Measurements from ENCODE around the gene SLC38A6. TPM values are rescaled to one million over a fixed set of nuclear protein-coding genes. Genes with fewer than 3 reads are reported as not detected.
A peak's percentile ranks its signal among the peaks of the same experiment; 100 is the strongest.

Gene SLC38A6
- total RNA-seq, 2 experiments from 2014 or later, result 9.4 to 10.0 TPM

- peaks cover under 1% of the 10 kb centered on the region for H3K4me1 ChIP-seq (ENCODE audit: insufficient read depth, low read length)
- POLR2A ChIA-PET, result no interaction called here
- peaks cover 0 to 13% of the 10 kb centered on the region in 2 experiments for H3K9me3 ChIP-seq (ENCODE audit: control insufficient read depth in 1 of 2, insufficient read depth in 1 of 2, low read length in 2 of 2)
- TF ChIP-seq, protein P1, sequence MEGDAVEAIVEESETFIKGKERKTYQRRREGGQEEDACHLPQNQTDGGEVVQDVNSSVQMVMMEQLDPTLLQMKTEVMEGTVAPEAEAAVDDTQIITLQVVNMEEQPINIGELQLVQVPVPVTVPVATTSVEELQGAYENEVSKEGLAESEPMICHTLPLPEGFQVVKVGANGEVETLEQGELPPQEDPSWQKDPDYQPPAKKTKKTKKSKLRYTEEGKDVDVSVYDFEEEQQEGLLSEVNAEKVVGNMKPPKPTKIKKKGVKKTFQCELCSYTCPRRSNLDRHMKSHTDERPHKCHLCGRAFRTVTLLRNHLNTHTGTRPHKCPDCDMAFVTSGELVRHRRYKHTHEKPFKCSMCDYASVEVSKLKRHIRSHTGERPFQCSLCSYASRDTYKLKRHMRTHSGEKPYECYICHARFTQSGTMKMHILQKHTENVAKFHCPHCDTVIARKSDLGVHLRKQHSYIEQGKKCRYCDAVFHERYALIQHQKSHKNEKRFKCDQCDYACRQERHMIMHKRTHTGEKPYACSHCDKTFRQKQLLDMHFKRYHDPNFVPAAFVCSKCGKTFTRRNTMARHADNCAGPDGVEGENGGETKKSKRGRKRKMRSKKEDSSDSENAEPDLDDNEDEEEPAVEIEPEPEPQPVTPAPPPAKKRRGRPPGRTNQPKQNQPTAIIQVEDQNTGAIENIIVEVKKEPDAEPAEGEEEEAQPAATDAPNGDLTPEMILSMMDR (IDR thresholded peaks at IDR 0.05), result no peak
- intact Hi-C loops (cut with DNase I, micrococcal nuclease), result no loop called here
- H3K36me3 ChIP-seq (ENCODE audit: insufficient read depth, low read length), result no peaks in the 10 kb centered on the region
- no peak overlapping the region for H3K4me3 ChIP-seq (ENCODE audit: low read length)
- no peak overlapping the region for H3K27ac ChIP-seq (ENCODE audit: low read depth in 1 of 2, low read length in 2 of 2)
- no peak overlapping the region for H3K4me3 Mint-ChIP-seq
- no peak for DNase-seq
- CTCF ChIA-PET, result no interaction called here
- ATAC-seq (ENCODE audit: poor library complexity), result no peak
- H3K36me3 Mint-ChIP-seq (ENCODE audit: low read depth), result peaks cover 40% of the 10 kb centered on the region
- peaks cover 4% of the 10 kb centered on the region for H3K9me3 Mint-ChIP-seq
- H3K27ac Mint-ChIP-seq, result no peak overlapping the region
- no peaks in the 10 kb centered on the region for H3K27me3 Mint-ChIP-seq
- no peaks in the 10 kb centered on the region for H3K27me3 ChIP-seq (ENCODE audit: control insufficient read depth in 1 of 2, insufficient read depth in 2 of 2, low read length in 2 of 2)
- H3K4me1 Mint-ChIP-seq (ENCODE audit: low read depth), result no peaks in the 10 kb centered on the region
Observed at GRCh38 chr14:61098721-61099120, 117.7 kb downstream of the SLC38A6 start.

DNA sequence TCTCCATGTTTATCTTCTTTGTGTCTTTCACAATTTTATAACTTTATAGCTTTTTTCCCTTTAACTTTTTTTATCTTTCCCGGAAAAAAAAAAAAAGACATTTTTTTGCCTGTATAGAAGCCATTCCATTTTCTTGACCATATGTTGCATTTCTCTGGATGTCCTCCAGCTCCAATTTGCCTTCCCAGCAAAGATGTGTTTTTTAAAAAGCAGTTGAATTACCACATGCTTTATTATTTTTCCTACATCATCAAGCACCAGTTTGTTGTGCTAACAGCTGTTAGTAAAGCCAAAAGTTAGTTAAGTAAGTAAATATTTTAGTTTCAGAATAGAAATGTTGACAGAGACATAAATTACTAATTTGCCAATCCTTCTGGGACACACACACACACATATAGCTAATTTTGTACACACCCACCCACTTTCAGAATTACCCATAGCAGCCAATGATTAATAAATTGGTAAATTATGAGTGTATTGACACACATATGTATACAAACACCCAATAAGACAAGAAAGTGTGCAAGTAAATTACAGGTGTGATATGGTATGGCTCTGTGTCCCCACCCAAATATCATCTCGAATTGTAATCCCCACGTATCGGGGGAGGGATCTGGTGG lies 118.3 kb downstream of the SLC38A6 start:
- Mint-ChIP-seq H3K27me3 (no peaks in the 10 kb centered on the region), H3K27ac (no peak overlapping the region), H3K36me3 (ENCODE audit: low read depth) (peaks cover 34% of the 10 kb centered on the region), H3K4me1 (ENCODE audit: low read depth) (no peaks in the 10 kb centered on the region), H3K9me3 (peaks cover 4% of the 10 kb centered on the region), H3K4me3 (no peak overlapping the region)
- Histone ChIP-seq H3K9me3 (ENCODE audit: control insufficient read depth in 1 of 2, insufficient read depth in 1 of 2, low read length in 2 of 2) (peaks cover 0 to 13% of the 10 kb centered on the region in 2 experiments), H3K27me3 (ENCODE audit: control insufficient read depth in 1 of 2, insufficient read depth in 2 of 2, low read length in 2 of 2) (no peaks in the 10 kb centered on the region), H3K36me3 (ENCODE audit: insufficient read depth, low read length) (no peaks in the 10 kb centered on the region), H3K27ac (ENCODE audit: low read depth in 1 of 2, low read length in 2 of 2) (no peak overlapping the region), H3K4me3 (ENCODE audit: low read length) (no peak overlapping the region), H3K4me1 (ENCODE audit: insufficient read depth, low read length) (peaks cover 4% of the 10 kb centered on the region)
- DNase-seq (no peak), ATAC-seq (ENCODE audit: poor library complexity) (no peak)
- TF ChIP-seq, protein P1 (IDR thresholded peaks at IDR 0.05), result no peak
- POLR2A ChIA-PET, result no interaction called here
- CTCF ChIA-PET, result no interaction called here
- intact Hi-C loops (cut with DNase I, micrococcal nuclease), result no loop called here

DNA sequence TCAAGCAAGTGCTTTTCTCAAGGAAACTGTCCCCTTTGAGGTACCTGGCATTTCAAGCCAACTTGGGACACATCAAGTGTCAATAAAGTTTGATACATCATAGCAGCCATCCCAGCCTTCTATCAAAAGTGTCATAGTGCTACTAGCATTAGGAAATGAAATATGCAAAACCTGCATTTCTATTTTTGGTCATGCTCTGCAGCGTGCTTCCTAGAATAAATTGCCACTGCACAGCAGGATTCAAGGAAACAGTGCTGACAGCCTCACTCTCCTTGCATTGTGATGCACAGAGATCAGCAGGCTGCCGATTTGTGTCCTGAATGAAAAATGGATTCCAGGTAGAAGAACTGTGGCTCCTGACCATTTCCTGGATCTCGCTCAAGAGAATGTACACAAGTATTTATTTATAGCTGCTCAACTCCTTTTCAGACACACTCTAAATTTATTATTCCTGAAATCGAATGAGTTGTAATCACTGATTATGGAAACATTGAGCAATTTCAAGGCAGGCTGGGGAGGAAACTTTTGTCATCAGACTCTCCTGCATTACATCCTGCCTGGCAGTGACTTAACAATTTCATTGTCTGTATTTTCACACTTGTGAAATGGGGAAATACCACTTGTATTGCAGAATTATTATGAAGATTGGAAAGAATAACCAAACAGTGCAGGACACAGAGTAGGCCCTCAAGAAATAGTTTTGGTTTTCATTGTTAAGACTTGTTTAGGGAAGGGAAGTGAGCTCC lies 120.9 kb downstream of the SLC38A6 start:
- Histone ChIP-seq H3K9me3 (ENCODE audit: control insufficient read depth in 1 of 2, insufficient read depth in 1 of 2, low read length in 2 of 2) (peaks cover 0 to 13% of the 10 kb centered on the region in 2 experiments), H3K36me3 (ENCODE audit: insufficient read depth, low read length) (no peaks in the 10 kb centered on the region), H3K4me3 (ENCODE audit: low read length) (no peak overlapping the region), H3K27ac (ENCODE audit: low read depth in 1 of 2, low read length in 2 of 2) (no peak overlapping the region), H3K27me3 (ENCODE audit: control insufficient read depth in 1 of 2, insufficient read depth in 2 of 2, low read length in 2 of 2) (no peaks in the 10 kb centered on the region), H3K4me1 (ENCODE audit: insufficient read depth, low read length) (peaks cover 4% of the 10 kb centered on the region)
- no peak overlapping the region for H3K4me3 Mint-ChIP-seq
- no peak overlapping the region for H3K27ac Mint-ChIP-seq
- ATAC-seq (ENCODE audit: poor library complexity) (no peak), DNase-seq (peak in 2 of 14 experiments; percentile 37 to 55)
- POLR2A ChIA-PET, result no interaction called here
- TF ChIP-seq, protein P1 (IDR thresholded peaks at IDR 0.05), result no peak
- H3K4me1 Mint-ChIP-seq (ENCODE audit: low read depth), result no peaks in the 10 kb centered on the region
- no peaks in the 10 kb centered on the region for H3K9me3 Mint-ChIP-seq
- CTCF ChIA-PET, result no interaction called here
- H3K36me3 Mint-ChIP-seq (ENCODE audit: low read depth), result peaks cover 14% of the 10 kb centered on the region
- intact Hi-C loops (cut with DNase I, micrococcal nuclease), result no loop called here
- no peaks in the 10 kb centered on the region for H3K27me3 Mint-ChIP-seq

Other genes starting within 250 kb of the SLC38A6 start
- gene MNAT1, start 246.5 kb upstream of the SLC38A6 start, total RNA-seq, result 10 to 100 TPM; 15.4 to 15.9 TPM
- 1 to 10 TPM; 3.6 to 3.8 TPM for gene TRMT5, start 166 bp upstream of the SLC38A6 start, total RNA-seq